ENCODE results near the gene AGO1.

The AGO1 gene

DNA sequence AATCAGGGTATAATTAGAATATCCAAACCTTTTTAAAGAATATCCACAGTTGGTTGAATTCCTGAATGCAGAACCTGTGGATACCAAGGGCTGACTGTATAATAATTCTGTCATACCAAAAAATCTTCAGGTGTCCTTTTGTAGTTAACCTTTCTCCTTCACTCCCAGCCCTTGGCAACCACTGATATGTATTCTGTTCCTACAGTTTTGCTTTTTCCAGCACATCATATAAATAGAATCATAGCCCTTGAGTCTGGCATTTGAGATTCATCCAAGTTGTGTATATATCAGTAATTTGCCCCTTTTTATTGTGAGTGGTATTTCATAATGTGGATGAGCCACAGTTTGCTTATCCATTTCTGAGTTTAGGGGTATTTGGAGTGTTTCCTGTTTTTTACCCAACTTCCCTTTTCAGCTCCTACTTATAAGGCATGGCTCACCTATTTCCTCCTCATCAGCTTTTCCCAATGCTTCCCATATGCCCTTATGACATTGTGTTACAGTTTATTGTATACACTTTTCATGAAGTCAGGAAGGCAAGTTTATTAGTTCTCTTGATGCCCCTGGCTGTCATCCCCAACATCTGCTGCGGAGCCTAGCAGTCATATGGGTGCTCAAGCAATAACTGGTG, 35.0 kb upstream of the AGO1 start:
- no peak overlapping the region for H3K27ac ChIP-seq (ENCODE audit: low read length, poor library complexity, severe bottlenecking)
- H3K14ac ChIP-seq (ENCODE audit: low read length in 2 of 2) = no peak overlapping the region
- no peak overlapping the region for H3K4me2 ChIP-seq (ENCODE audit: low read length, poor library complexity, severe bottlenecking)
- H3K27me3 ChIP-seq (ENCODE audit: control insufficient read depth in 1 of 2, insufficient read depth in 1 of 2, low read length in 2 of 2) = no peaks in the 10 kb centered on the region
- no peak overlapping the region for H4K8ac ChIP-seq (ENCODE audit: low read length)
- no peak overlapping the region for H2BK12ac ChIP-seq (ENCODE audit: low read length in 2 of 2)
- no peak overlapping the region for H2AFZ ChIP-seq (ENCODE audit: low read depth, low read length)
- H2BK15ac ChIP-seq (ENCODE audit: low read depth, poor library complexity, severe bottlenecking) = no peak overlapping the region
- H3K4me3 ChIP-seq (ENCODE audit: insufficient read depth in 1 of 2, low read depth in 1 of 2, low read length in 2 of 2) = no peak overlapping the region
- H3K36me3 ChIP-seq (ENCODE audit: control insufficient read depth in 1 of 2, insufficient read depth in 2 of 2, low read depth in 1 of 2, low read length in 2 of 2) = peaks cover 7 to 75% of the 10 kb centered on the region in 2 experiments
- no peak overlapping the region for H4K91ac ChIP-seq (ENCODE audit: low read length)
- H3K4me1 ChIP-seq (ENCODE audit: control insufficient read depth, insufficient read depth, low read depth, low read length) = no peaks in the 10 kb centered on the region
- no peak overlapping the region for H3K23ac ChIP-seq (ENCODE audit: low read length in 2 of 2)
- no peak overlapping the region for H2BK5ac ChIP-seq (ENCODE audit: low read depth, low read length, poor library complexity, severe bottlenecking)
- H3K18ac ChIP-seq (ENCODE audit: low read depth in 1 of 2, low read length in 2 of 2) = no peak overlapping the region
- H3K4ac ChIP-seq (ENCODE audit: low read depth in 1 of 2, low read length in 2 of 2) = no peak overlapping the region
- no peak overlapping the region for H3K9ac ChIP-seq (ENCODE audit: low read length)
- DNase-seq = no peak
- no peak overlapping the region for H2BK120ac ChIP-seq (ENCODE audit: low read depth, low read length)
- H3K79me1 ChIP-seq (replicated peaks; ENCODE audit: low read length, poor library complexity, severe bottlenecking) = no peaks in the 10 kb centered on the region
- WGBS = 100% methylated on average over 1 of the region's 1 CpG
- no peak overlapping the region for H2AK5ac ChIP-seq (ENCODE audit: low read length, severe bottlenecking)
- no peaks in the 10 kb centered on the region for H3K9me3 ChIP-seq (ENCODE audit: control insufficient read depth, low read length)

DNA sequence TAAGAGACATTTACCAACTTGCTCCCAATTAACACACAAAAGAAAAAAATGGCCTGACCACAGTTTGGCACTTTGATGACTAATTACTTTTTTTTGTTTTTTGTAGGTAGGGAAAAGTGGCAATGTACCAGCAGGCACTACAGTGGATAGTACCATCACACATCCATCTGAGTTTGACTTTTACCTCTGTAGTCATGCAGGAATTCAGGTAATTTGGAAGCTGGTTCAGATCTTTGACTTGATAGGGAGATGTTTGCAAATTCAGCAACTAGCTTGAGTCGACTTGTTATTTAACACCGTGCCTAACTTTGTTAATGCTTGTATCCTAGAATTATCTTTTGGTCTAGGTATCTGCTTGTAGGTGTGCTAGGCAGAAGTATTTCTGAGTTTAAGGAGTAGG, 33.0 kb upstream of the AGO1 start:
- Histone ChIP-seq H3K27me3 (ENCODE audit: control insufficient read depth in 1 of 2, insufficient read depth in 1 of 2, low read length in 2 of 2) (no peaks in the 10 kb centered on the region), H3K36me3 (ENCODE audit: control insufficient read depth in 1 of 2, insufficient read depth in 2 of 2, low read depth in 1 of 2, low read length in 2 of 2) (peaks cover 13 to 78% of the 10 kb centered on the region in 2 experiments), H3K27ac (ENCODE audit: low read length, poor library complexity, severe bottlenecking) (no peak overlapping the region), H3K18ac (ENCODE audit: low read depth in 1 of 2, low read length in 2 of 2) (no peak overlapping the region), H4K91ac (ENCODE audit: low read length) (no peak overlapping the region), H4K8ac (ENCODE audit: low read length) (no peak overlapping the region), H3K9me3 (ENCODE audit: control insufficient read depth, low read length) (no peaks in the 10 kb centered on the region), H3K23ac (ENCODE audit: low read length in 2 of 2) (no peak overlapping the region), H3K4me3 (ENCODE audit: insufficient read depth in 1 of 2, low read depth in 1 of 2, low read length in 2 of 2) (no peak overlapping the region), H2BK12ac (ENCODE audit: low read length in 2 of 2) (no peak overlapping the region), H3K79me1 (replicated peaks; ENCODE audit: low read length, poor library complexity, severe bottlenecking) (no peaks in the 10 kb centered on the region), H3K9ac (ENCODE audit: low read length) (no peak overlapping the region), H2AK5ac (ENCODE audit: low read length, severe bottlenecking) (no peak overlapping the region), H3K4ac (ENCODE audit: low read depth in 1 of 2, low read length in 2 of 2) (no peak overlapping the region), H2BK120ac (ENCODE audit: low read depth, low read length) (no peak overlapping the region), H2BK15ac (ENCODE audit: low read depth, poor library complexity, severe bottlenecking) (no peak overlapping the region), H2BK5ac (ENCODE audit: low read depth, low read length, poor library complexity, severe bottlenecking) (no peak overlapping the region), H3K4me1 (ENCODE audit: control insufficient read depth, insufficient read depth, low read depth, low read length) (no peaks in the 10 kb centered on the region), H3K4me2 (ENCODE audit: low read length, poor library complexity, severe bottlenecking) (no peak overlapping the region), H3K14ac (ENCODE audit: low read length in 2 of 2) (no peak overlapping the region), H2AFZ (ENCODE audit: low read depth, low read length) (no peak overlapping the region)
- WGBS = 84% methylated on average over 2 of the region's 2 CpGs
- no peak for DNase-seq

DNA sequence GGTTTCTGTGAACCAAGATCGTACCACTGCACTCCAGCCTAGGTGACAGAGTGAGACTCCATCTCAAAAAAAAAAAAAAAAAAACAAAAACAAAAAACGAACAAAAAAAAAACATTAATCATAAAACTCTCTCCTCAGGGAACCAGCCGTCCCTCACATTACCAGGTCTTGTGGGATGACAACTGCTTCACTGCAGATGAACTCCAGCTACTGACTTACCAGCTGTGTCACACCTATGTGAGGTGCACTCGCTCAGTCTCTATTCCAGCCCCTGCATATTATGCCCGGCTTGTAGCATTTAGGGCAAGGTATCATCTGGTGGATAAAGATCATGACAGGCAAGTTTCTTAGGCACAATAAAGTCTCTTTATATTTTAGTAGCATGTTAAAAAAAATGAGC, 32.3 kb upstream of the AGO1 start:
- H2AK5ac ChIP-seq (ENCODE audit: low read length, severe bottlenecking) = no peak overlapping the region
- H2BK15ac ChIP-seq (ENCODE audit: low read depth, poor library complexity, severe bottlenecking) = no peak overlapping the region
- no peak overlapping the region for H3K18ac ChIP-seq (ENCODE audit: low read depth in 1 of 2, low read length in 2 of 2)
- H3K4me3 ChIP-seq (ENCODE audit: insufficient read depth in 1 of 2, low read depth in 1 of 2, low read length in 2 of 2) = no peak overlapping the region
- H4K91ac ChIP-seq (ENCODE audit: low read length) = no peak overlapping the region
- peaks cover 15 to 79% of the 10 kb centered on the region in 2 experiments for H3K36me3 ChIP-seq (ENCODE audit: control insufficient read depth in 1 of 2, insufficient read depth in 2 of 2, low read depth in 1 of 2, low read length in 2 of 2)
- H3K27me3 ChIP-seq (ENCODE audit: control insufficient read depth in 1 of 2, insufficient read depth in 1 of 2, low read length in 2 of 2) = no peaks in the 10 kb centered on the region
- no peak overlapping the region for H2AFZ ChIP-seq (ENCODE audit: low read depth, low read length)
- H3K14ac ChIP-seq (ENCODE audit: low read length in 2 of 2) = no peak overlapping the region
- H2BK5ac ChIP-seq (ENCODE audit: low read depth, low read length, poor library complexity, severe bottlenecking) = no peak overlapping the region
- H3K4me1 ChIP-seq (ENCODE audit: control insufficient read depth, insufficient read depth, low read depth, low read length) = no peaks in the 10 kb centered on the region
- no peak overlapping the region for H2BK120ac ChIP-seq (ENCODE audit: low read depth, low read length)
- 86% methylated on average over 5 of the region's 5 CpGs for WGBS
- no peak overlapping the region for H2BK12ac ChIP-seq (ENCODE audit: low read length in 2 of 2)
- H3K4me2 ChIP-seq (ENCODE audit: low read length, poor library complexity, severe bottlenecking) = no peak overlapping the region
- no peak overlapping the region for H3K23ac ChIP-seq (ENCODE audit: low read length in 2 of 2)
- H4K8ac ChIP-seq (ENCODE audit: low read length) = no peak overlapping the region
- no peak overlapping the region for H3K27ac ChIP-seq (ENCODE audit: low read length, poor library complexity, severe bottlenecking)
- H3K79me1 ChIP-seq (replicated peaks; ENCODE audit: low read length, poor library complexity, severe bottlenecking) = no peaks in the 10 kb centered on the region
- H3K9me3 ChIP-seq (ENCODE audit: control insufficient read depth, low read length) = no peaks in the 10 kb centered on the region
- no peak overlapping the region for H3K4ac ChIP-seq (ENCODE audit: low read depth in 1 of 2, low read length in 2 of 2)
- no peak for DNase-seq
- H3K9ac ChIP-seq (ENCODE audit: low read length) = no peak overlapping the region

DNA sequence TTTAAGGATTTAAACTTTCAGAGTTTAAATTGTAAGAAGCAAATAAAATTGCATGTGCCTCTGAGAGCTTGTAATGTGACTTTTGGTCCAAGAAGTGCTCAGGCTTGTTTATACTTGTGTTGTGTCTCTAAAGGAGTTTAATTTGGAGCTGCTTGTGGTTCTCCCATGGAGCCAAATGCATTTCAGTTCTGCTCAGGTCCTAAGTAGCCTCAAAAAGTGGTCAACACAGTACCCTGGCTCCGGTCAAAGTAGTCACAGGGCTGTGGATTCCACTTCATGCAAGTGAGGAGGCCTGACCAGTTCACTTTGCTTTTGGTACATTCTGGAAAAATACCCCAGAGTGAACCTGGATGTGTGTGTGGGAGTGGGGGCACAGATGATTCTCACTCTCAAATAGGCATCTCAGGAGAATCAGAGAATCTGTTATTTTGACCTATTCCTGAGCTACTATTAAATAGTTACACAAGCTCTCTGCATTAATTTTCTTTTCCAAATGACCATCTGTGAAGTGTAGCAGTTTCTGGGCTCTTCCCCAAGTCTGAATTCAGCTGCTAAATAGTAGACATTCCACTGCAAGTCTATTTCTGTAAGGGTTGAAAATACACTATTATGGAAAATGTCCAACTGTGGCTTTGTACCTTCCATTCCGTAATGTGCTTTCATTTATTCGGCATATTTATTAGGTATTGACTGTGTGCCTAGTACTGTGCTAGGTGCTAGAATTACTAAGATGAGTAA, 31.7 kb upstream of the AGO1 start:
- Histone ChIP-seq H2AK5ac (ENCODE audit: low read length, severe bottlenecking) (no peak overlapping the region), H2AFZ (ENCODE audit: low read depth, low read length) (no peak overlapping the region), H3K4ac (ENCODE audit: low read depth in 1 of 2, low read length in 2 of 2) (no peak overlapping the region), H3K18ac (ENCODE audit: low read depth in 1 of 2, low read length in 2 of 2) (no peak overlapping the region), H2BK120ac (ENCODE audit: low read depth, low read length) (no peak overlapping the region), H2BK12ac (ENCODE audit: low read length in 2 of 2) (no peak overlapping the region), H3K9ac (ENCODE audit: low read length) (no peak overlapping the region), H4K8ac (ENCODE audit: low read length) (no peak overlapping the region), H3K9me3 (ENCODE audit: control insufficient read depth, low read length) (no peaks in the 10 kb centered on the region), H2BK15ac (ENCODE audit: low read depth, poor library complexity, severe bottlenecking) (no peak overlapping the region), H3K79me1 (replicated peaks; ENCODE audit: low read length, poor library complexity, severe bottlenecking) (no peaks in the 10 kb centered on the region), H4K91ac (ENCODE audit: low read length) (no peak overlapping the region), H3K27me3 (ENCODE audit: control insufficient read depth in 1 of 2, insufficient read depth in 1 of 2, low read length in 2 of 2) (no peaks in the 10 kb centered on the region), H3K4me1 (ENCODE audit: control insufficient read depth, insufficient read depth, low read depth, low read length) (no peaks in the 10 kb centered on the region), H3K4me2 (ENCODE audit: low read length, poor library complexity, severe bottlenecking) (no peak overlapping the region), H3K23ac (ENCODE audit: low read length in 2 of 2) (no peak overlapping the region), H3K27ac (ENCODE audit: low read length, poor library complexity, severe bottlenecking) (no peak overlapping the region), H3K4me3 (ENCODE audit: insufficient read depth in 1 of 2, low read depth in 1 of 2, low read length in 2 of 2) (no peak overlapping the region), H3K36me3 (ENCODE audit: control insufficient read depth in 1 of 2, insufficient read depth in 2 of 2, low read depth in 1 of 2, low read length in 2 of 2) (peaks cover 15 to 81% of the 10 kb centered on the region in 2 experiments), H2BK5ac (ENCODE audit: low read depth, low read length, poor library complexity, severe bottlenecking) (no peak overlapping the region), H3K14ac (ENCODE audit: low read length in 2 of 2) (no peak overlapping the region)
- 98% methylated on average over 3 of the region's 3 CpGs for WGBS
- DNase-seq = no peak

All from mesenchymal stem cell (in vitro differentiated cells and primary cell).